ENCODE results near the gene STX8.

The STX8 gene

DNA sequence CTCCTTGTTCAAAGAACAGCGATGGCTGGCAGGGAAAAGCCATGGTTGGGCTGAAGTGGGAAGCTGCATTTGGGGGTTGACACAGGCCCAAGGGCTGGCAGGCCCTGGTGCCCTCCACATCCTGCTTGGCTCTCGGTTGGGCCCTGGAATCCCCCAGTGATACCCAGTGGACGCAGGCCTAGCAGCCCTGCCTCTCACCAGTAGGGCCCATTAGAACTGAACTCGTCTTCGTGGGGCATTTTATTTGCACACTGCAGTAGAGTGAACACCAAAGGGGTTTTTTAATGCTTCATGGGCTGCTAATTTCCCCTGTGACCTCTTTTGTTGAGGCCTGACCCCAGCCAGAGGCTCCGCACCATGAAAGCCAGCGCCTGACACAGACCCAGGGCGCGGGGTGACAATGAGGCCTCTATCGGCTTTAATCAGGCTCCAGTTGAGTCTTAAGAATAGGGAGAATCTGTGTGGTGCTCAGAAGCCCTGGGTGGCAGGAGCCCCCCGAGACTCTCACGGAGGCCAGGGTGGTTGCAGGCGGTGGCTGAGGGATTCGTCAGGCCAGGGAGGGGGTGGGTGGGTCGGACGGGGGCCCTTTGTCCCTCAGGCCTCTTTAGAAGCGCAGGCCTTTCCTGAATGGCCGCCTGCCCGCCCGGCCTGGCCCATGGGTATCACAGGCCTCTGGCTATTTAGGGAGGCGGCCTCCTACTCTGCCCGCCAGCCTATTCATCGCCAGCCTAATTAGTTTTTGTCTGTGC, 355.0 kb downstream of the STX8 start:
- no peak for DNase-seq

DNA sequence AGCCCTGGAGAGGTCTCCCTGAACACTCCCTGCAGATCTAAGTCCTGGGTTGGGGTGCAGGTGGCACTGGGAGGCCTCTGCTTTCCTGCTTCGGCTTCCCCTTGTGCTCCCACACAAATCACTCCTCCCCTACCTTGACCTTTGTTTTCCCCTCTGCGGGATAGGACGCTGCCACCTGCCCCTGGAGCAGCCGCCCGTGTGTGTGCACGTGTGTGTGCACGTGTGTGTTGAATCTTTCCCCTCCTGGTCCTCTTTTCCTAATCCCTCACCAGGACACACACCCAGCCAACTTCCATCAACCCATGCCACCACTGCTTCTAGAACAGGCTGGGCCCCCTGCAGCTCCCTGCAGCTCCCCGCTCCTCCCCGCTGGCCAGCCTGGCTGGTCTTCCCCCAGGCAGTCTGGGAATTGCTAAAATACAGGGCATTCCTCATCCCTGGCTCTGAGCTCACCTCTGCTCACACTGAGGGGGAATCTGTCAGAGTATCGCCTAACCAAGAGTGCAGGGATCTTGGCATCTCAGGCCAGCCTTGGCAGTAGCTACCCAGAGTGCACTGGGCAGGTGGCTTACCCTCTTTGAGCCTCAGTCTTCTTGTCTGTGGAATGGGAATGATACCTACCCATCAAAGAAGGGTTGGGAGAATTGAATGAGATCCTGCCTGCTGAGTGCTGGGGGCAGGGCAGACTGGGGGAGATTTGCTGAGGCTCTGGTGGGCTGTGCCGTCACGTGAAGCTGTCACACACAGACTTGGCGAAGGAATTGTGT, 355.8 kb downstream of the STX8 start:
- no peak for DNase-seq

DNA sequence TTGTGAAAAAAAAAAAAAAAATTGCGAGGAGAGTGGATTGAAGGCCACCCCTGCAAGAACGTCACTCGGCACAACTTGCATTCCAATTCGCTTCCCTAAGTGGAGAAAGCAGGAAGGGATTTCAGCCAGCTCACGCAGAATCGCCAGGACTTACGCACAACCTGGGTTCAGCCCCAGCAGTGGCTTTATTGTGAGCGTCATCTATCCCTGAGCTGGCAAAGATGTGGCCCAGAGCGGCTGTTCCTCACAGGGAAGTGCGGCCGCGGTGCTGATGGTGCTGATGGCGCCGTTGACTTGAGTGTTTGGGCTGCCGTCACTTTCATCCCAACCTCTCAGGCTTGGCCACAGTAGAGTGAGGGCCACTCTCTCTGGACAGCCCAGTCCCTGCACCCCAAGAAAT, 356.7 kb downstream of the STX8 start:
- DNase-seq: no peak

DNA sequence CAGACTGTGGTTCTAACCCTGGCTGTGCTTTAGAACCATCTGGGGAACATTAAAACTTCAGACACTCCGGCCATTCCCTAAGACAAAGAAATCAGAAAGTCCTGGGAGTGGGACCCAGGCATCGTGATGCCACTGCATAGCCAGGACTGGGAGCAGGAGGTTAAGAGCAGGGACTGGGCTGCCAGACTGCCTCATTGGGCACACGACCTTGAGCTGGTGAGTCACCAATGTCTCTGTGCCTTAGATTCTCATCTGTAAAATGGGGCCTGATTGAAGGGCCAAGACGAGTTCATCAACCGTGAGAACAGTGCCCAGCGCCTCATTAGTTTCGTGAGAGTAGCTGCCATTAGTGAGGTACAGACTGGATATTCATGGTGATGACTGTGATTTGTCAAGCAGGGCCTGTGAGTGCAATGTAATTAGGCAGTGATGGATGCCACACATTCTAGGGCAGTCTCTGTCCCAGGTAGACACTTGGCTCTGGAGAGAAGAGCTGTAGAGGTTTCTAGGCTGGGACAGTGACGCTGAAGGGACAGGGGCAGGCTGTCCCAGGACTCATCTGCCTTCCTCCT, 357.5 kb downstream of the STX8 start:
- no peak for DNase-seq

GRCh38 chr17:9217151-9218056, 358.2 kb downstream of the STX8 start:
- DNase-seq: no peak

- DNase-seq: no peak
Observed at GRCh38 chr17:9215465-9215864, 360.2 kb downstream of the STX8 start.

DNA sequence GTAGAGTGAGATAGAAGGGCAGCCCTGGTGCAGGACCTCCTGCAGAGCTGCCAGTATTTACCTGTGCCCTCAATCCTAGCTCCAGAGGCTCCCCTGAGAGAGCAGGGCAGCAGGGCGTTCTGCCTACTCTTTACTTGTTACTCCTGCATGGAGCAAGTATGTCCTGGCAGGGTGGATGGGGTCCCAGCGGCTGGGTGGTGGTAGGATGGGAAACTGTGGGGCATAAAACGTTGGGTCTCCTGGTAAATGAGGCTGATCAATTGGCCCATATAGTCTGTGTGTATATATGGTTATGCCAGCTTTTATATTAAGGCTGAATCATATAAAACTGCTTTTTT, 362.3 kb downstream of the STX8 start:
- no peak for DNase-seq

DNA sequence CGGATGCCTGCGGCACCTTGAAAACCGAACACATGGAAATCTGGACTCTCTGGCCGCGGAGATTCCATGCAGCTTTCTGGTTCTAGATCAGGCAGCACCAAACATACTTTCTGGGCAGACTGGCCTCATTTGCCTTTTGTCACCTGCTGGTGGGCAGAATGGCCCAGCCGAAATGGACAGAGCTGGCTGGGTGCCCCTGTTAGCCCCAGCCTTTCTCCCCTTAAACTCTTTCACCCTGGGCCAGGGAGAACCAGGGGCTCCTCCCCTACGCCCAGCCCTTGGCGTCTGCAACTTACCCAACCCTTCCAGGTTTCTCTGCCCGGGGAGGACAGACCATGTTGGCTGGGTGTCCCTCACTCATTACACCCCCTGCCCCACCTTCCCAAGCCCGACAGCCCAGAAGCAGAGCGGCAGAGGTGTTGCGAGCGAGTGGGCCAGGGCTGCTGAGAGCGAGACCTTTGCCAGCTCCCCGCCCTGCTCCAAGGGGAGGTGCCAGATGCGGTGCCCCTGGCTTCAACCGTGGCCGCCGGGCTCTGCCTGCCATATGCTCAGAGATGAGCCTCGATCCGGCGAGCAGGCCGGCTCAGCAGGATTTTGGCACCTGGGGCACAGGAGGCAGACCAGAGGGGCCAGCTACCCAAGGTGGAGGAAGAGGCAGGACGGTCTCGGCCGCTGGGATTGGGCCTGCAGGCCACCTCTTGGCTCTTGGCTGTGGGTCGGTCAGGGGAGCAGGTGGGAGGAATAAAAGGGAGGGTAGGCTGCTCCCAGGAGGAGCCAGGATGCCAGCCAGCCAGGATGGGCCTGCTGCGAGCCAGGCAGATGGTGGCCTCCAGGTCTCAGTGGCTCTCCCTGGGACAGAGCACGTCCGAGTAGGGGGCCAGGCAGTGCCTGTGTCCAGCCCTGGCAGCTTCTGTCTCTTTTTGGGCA, 363.0 kb downstream of the STX8 start:
- DNase-seq: no peak

- no peak for DNase-seq
Observed at GRCh38 chr17:9211133-9211765, 364.4 kb downstream of the STX8 start.

- no peak for DNase-seq
Observed at GRCh38 chr17:9209781-9210370, 365.7 kb downstream of the STX8 start.

- DNase-seq: no peak
Observed at GRCh38 chr17:9209347-9209746, 366.3 kb downstream of the STX8 start.

DNA sequence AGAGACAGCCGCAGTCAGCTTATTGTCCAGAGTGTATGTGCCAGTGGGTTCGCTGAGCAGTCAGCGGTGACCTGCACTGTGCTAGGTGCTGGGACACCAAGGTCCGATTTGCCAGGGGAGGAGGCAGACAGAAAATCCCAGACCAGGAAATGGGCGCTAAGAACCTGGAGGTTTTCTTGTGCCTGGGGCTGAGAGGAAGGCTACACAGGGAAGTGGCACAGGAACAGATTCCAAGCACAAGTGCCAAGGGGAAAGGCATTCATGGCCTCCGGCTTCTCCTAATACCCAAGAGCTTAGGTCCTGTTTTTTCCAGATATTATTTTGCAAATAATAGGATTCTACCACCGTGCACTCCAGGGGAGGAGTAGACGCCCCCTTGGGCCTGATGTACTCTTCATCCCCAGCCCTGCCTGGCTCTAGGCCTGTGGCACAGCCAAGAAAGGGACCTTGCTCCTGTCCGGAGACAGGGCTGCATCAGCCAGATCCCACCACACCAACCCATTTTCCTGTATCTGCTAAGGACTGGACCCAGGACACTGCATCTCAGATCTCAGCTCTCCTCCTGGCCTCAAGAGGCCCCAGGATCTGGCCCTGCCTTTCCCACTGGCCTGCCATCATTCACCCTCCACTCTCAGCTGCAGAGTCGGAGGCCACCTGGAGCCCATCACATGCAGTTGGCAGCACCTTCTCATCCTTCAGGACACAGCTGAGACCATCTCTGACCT, 367.1 kb downstream of the STX8 start:
- no peak for DNase-seq

- DNase-seq: no peak
Observed at GRCh38 chr17:9206741-9207332, 368.8 kb downstream of the STX8 start.

GRCh38 chr17:9206410-9206703, 369.3 kb downstream of the STX8 start:
- no peak for DNase-seq

DNA sequence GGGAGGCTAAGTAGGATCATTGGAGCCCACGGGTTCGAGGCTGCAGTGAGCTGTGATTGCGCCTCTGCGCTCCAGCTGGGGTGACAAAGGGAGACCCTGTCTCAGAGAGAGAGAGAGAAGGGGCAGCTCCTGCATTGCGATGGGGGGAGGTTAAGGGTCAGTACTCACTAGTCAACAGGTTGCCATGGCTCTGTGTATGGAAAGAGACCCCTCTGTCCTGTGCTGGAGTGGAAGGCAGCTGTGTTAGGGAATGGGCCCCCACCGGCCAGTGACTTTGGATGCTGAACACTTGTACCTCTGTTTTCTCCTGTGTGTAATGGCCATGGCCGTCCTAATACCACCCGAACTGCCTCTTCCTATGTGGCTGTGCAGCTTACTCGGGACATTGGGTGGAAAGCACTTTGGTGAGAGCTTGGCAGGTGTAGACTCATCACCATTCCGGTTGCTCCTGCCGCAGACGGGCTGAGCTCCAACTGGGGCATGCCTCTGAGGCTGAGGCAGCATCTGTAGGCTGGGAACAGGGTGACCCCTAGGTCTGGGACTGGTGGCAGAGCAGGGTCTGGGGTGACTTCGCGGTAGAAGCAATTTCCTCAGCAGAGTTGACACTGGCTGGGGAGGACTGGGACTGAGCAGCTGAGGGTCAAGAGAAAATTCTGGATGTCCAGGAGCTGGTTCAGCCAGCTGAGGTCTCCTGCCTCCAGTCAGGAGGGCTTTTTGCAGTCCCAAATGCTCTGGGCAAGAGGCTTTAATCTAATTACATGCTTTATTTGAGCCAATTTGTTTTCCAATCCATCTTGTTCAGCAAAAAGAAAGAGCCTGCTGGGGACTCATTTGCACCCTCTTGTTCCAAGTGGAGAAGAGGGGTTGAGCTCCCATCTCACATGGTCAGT, 369.9 kb downstream of the STX8 start:
- DNase-seq: no peak

DNA sequence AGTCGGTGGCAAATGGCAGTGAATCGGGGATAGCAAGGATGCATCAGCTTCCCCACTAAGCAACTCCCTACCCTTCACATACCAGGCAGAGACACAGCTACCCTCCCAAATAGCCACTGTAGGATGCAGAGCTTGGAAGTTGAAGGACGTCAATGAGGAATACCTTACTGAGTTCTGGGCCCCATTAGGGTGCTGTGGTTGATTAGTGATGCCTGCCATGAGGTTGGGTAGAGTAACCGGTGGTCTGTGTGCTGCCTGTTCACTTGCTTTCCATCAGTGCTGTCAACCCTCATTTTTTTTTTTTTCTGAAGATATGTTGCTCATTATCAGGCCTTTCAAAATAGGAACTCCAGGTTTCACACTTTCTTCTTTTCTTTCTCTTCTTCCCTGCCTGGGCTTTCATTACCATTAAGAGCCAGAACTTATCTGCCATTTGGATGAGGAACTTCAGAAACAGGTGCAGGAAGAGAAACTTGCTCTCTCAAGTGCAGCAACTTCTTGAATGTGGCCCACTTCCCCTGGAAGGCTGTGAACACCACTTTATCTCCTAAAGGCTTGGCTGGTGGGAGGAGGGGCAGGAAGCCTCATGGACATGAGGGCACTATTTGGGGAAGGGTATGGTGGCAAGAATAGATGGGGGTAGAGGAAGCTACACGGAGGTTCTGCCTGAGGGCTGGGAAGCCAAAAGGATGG, 370.8 kb downstream of the STX8 start:
- no peak for DNase-seq

DNA sequence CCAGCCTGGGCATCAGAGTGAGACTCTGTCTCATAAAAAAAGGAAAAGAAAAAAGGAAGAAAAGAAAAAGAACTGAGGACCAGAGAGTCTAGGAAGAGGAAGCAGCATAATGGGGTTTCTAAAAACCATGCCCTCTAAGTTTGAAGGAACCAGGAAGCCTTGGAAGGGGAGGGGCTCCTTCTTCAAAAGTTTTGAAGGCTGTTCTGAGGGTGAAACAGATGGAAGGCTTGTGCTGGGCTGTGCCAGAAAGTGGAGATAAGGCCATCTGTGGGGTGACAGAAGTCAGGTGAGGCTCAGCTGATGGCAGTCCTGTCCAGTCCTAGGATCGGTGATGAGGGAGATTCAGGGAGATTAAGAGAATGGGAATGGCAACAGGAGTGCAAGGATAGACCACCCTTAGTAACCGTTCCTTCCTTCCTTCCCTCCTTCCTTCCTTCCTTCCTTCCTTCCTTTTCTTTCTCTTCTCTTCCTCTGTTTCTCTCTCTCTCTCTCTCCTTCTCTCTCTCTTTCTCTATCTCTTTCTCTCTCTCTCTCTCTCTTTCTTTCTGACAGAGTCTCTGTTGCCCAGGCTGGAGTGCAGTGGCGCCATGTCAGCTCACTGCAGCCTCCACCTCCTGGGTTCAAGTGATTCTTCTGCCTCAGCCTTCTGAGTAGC, 371.7 kb downstream of the STX8 start:
- DNase-seq: no peak

GRCh38 chr17:9202532-9202931, 373.1 kb downstream of the STX8 start:
- no peak for DNase-seq
